A549 treated with GW870086 at 1 μM for 4 hours (cell line): Measurements from ENCODE around the gene OR2AJ1. TPM values are rescaled to one million over a fixed set of nuclear protein-coding genes. Genes with fewer than 3 reads are reported as not detected.

Experiments
- total RNA-seq: library from RNA; stranded (reverse); fragments of 200-300 nt; extraction: Qiagen RNA extraction; gene quantifications from 5 replicates; pipeline ENCODE4 v1.2.3, GENCODE V29; 2022; ENCODE audit warnings: low read depth

Gene OR2AJ1
- total RNA-seq, result not detected in 5 replicates

GRCh38 chr1:247924868-247925267 is at the start of gene OR2AJ1:
Gene OR2AJ1, plus strand, starts transcription at chr1:247924889. Its CDS starts 8,880 bp downstream, at chr1:247933769.

GRCh38 chr1:247895163-247895637 is 29.5 kb upstream of the OR2AJ1 start, which contains the start of gene OR2W3:
Gene OR2W3, plus strand, starts transcription at chr1:247895587. Its CDS starts 0 bp downstream, at chr1:247895587.

GRCh38 chr1:247919952-247920351 is 4.7 kb upstream of the OR2AJ1 start, which contains the start of gene OR2T8:
Gene OR2T8, plus strand, starts transcription at chr1:247920252. Its CDS starts 766 bp downstream, at chr1:247921018.

GRCh38 chr1:247948558-247948957 is 23.9 kb downstream of the OR2AJ1 start, which contains the start of gene OR2L8:
Gene OR2L8, plus strand, starts transcription at chr1:247948858. Its CDS starts 0 bp downstream, at chr1:247948858.

GRCh38 chr1:247964933-247965332 is 40.2 kb downstream of the OR2AJ1 start, which contains the start of gene OR2AK2:
Gene OR2AK2, plus strand, starts transcription at chr1:247965233. Its CDS starts 144 bp downstream, at chr1:247965377.

Other genes with a start within 250 kb of the OR2AJ1 start
- not detected in 5 replicates for gene OR13G1, start 245.2 kb upstream of the OR2AJ1 start, total RNA-seq
- not detected in 5 replicates for gene OR6F1, start 208.2 kb upstream of the OR2AJ1 start, total RNA-seq
- gene OR14K1, start 186.3 kb upstream of the OR2AJ1 start, total RNA-seq, result not detected in 5 replicates
- gene OR14A2, start 176.7 kb upstream of the OR2AJ1 start, total RNA-seq, result not detected in 5 replicates
- not detected in 5 replicates for gene OR1C1, start 164.3 kb upstream of the OR2AJ1 start, total RNA-seq
- not detected in 5 replicates for gene OR14A16, start 100.8 kb upstream of the OR2AJ1 start, total RNA-seq
- not detected in 5 replicates for gene OR11L1, start 83.0 kb upstream of the OR2AJ1 start, total RNA-seq
- gene TRIM58, start 67.7 kb upstream of the OR2AJ1 start, total RNA-seq, result not detected in 5 replicates
- gene OR2W3, start 29.3 kb upstream of the OR2AJ1 start, total RNA-seq, result not detected in 5 replicates
- not detected in 5 replicates for gene OR2T8, start 4.6 kb upstream of the OR2AJ1 start, total RNA-seq
- not detected in 5 replicates for gene OR2L8, start 24.0 kb downstream of the OR2AJ1 start, total RNA-seq
- gene OR2AK2, start 40.3 kb downstream of the OR2AJ1 start, total RNA-seq, result not detected in 5 replicates
- gene OR2L5, start 88.8 kb downstream of the OR2AJ1 start, total RNA-seq, result not detected in 5 replicates
- not detected in 5 replicates for gene OR2L2, start 105.2 kb downstream of the OR2AJ1 start, total RNA-seq
- not detected in 5 replicates for gene OR2L3, start 121.9 kb downstream of the OR2AJ1 start, total RNA-seq
- gene OR2L13, start 170.3 kb downstream of the OR2AJ1 start, total RNA-seq, result not detected in 5 replicates
- gene OR2M5, start 220.3 kb downstream of the OR2AJ1 start, total RNA-seq, result not detected in 5 replicates
- not detected in 5 replicates for gene OR2M2, start 249.9 kb downstream of the OR2AJ1 start, total RNA-seq